ENCODE data around the gene MTG2. TPM values are rescaled to one million over a fixed set of nuclear protein-coding genes. Genes with fewer than 3 reads are reported as not detected.

MTG2 gene
- total RNA-seq, 1 donor from 2014 or later = 45.4 TPM

DNA sequence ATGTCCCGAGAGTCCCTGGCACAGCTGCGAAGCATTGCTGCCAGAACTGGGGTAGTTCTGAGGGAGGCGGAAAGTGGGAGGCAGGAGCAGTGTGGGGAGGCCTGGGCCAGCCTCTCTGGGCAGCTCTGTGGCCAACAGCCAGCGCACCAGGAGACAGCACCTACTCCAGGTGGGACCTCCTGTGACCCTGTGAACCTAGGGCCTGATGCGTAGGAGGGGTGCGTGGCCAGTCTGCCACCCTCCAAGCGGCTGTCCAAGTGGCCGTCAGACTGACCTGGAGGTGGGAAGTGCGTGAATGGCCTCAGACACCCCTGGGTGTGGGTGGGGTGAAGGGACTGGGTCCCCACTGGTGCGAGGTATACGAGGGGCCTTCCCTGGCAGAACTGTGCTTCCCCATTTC, 23.8 kb upstream of the MTG2 start:
- DNase-seq (ENCODE audit: low spot score) = no peak
- H3K4me3 Mint-ChIP-seq = no peak overlapping the region
- H3K4me1 Mint-ChIP-seq (ENCODE audit: low read depth) = peaks cover 12% of the 10 kb centered on the region
- no peak overlapping the region for H3K27ac Mint-ChIP-seq
- peaks cover 2% of the 10 kb centered on the region for H3K9me3 Mint-ChIP-seq
- H3K36me3 Mint-ChIP-seq (ENCODE audit: low read depth) = peaks cover 22% of the 10 kb centered on the region
- peaks cover 2% of the 10 kb centered on the region for H3K27me3 Mint-ChIP-seq (ENCODE audit: insufficient read depth)
- intact Hi-C loops (cut with micrococcal nuclease) = no loop called here

DNA sequence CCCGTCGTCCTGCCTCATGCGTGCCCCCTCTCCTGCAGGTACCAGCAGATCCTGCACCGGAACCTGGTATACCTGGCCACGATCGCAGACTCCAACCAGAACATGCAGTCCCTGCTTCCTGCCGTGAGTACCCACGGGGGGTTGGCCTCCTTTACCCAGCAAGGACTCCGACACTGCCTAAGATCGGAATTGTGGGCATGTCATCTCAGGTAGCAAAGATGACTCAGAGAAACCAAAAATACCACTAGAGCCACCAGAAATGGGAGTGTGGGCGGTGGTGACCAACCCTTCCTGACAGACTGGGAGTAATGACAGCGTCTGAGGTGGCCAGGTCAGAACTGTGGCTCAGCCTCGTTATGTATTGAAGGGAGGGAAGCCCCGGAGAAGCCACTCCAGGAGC, 23.0 kb upstream of the MTG2 start:
- DNase-seq (ENCODE audit: low spot score) = peak; percentile 16
- Mint-ChIP-seq H3K27ac (peak overlapping the region; percentile 84), H3K36me3 (ENCODE audit: low read depth) (peaks cover 18% of the 10 kb centered on the region), H3K9me3 (no peaks in the 10 kb centered on the region), H3K27me3 (ENCODE audit: insufficient read depth) (peaks cover 2% of the 10 kb centered on the region), H3K4me1 (ENCODE audit: low read depth) (peaks cover 12% of the 10 kb centered on the region), H3K4me3 (no peak overlapping the region)
- intact Hi-C loops (cut with micrococcal nuclease) = no loop called here

DNA sequence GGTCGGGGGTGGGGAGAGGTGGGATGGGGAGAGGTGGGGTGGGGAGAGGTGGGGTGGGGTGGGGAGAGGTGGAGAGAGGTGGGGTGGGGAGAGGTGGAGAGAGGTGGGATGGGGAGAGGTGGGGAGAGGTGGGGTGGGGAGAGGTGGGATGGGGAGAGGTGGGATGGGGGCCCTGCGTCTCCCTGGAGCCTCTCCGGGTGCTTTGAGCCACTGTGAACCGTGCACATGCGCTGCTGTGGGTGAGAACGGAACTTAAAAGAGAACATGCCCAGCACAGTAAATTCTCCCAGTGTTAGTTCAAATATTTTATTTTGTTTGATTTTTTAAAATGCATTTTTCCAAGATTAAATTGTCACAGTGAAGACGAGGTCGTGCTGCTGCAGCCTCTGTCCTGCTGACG, 22.6 kb upstream of the MTG2 start:
- no peak overlapping the region for H3K27ac Mint-ChIP-seq
- no peak for DNase-seq (ENCODE audit: low spot score)
- peaks cover 2% of the 10 kb centered on the region for H3K27me3 Mint-ChIP-seq (ENCODE audit: insufficient read depth)

DNA sequence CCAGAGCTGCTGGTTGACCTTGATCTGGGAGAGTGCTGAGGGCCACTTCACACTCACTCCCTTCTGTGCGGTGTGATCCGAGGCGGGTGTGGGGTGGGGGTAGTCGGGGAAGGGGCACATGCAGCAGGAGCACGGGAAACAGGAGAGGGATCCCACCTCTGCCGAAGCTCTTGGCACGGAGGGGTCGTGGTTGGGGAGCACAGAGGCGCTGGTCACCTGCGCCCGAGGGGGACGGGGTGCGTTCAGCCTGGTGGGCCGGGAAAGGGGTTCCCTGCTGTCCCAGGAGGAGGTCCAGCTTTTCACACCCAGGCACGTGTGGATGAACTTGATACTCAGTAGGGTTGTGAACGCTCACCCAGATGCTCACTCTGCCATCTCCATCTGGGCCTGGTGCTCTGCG, 22.0 kb upstream of the MTG2 start:
- H3K36me3 Mint-ChIP-seq (ENCODE audit: low read depth) = peaks cover 17% of the 10 kb centered on the region
- H3K4me3 Mint-ChIP-seq = no peak overlapping the region
- intact Hi-C loops (cut with micrococcal nuclease) = no loop called here
- H3K9me3 Mint-ChIP-seq = no peaks in the 10 kb centered on the region
- no peak for DNase-seq (ENCODE audit: low spot score)
- H3K27ac Mint-ChIP-seq = no peak overlapping the region
- peaks cover 12% of the 10 kb centered on the region for H3K4me1 Mint-ChIP-seq (ENCODE audit: low read depth)
- H3K27me3 Mint-ChIP-seq (ENCODE audit: insufficient read depth) = peaks cover 2% of the 10 kb centered on the region

More for the DNA sequence above, 22.6 kb upstream of the MTG2 start:
- no peaks in the 10 kb centered on the region for H3K9me3 Mint-ChIP-seq
- intact Hi-C loops (cut with micrococcal nuclease) = no loop called here
- H3K36me3 Mint-ChIP-seq (ENCODE audit: low read depth) = peaks cover 18% of the 10 kb centered on the region
- H3K4me3 Mint-ChIP-seq = no peak overlapping the region
- H3K4me1 Mint-ChIP-seq (ENCODE audit: low read depth) = peaks cover 12% of the 10 kb centered on the region

DNA sequence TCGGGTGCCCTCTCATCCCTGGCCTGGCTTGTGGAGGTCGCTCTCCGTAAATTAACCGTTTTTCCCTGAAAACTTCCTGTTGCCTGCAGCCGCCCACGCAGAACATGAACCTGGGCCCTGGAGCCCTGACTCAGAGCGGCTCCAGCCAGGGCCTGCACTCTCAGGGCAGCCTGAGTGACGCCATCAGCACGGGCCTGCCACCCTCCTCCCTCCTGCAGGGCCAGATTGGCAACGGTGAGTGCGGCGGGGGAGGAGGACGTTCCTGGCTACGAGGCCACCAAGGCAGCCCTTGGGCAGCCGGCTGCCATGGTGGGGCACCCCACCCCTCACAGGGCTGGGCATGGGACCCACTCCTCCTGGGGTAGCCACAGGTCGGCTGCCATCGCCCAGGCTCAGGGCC, 21.5 kb upstream of the MTG2 start:
- no peaks in the 10 kb centered on the region for H3K9me3 Mint-ChIP-seq
- no peak for DNase-seq (ENCODE audit: low spot score)
- H3K4me1 Mint-ChIP-seq (ENCODE audit: low read depth) = peaks cover 12% of the 10 kb centered on the region
- no peak overlapping the region for H3K27ac Mint-ChIP-seq
- no peak overlapping the region for H3K4me3 Mint-ChIP-seq
- intact Hi-C loops (cut with micrococcal nuclease) = no loop called here
- peaks cover 2% of the 10 kb centered on the region for H3K27me3 Mint-ChIP-seq (ENCODE audit: insufficient read depth)
- peaks cover 17% of the 10 kb centered on the region for H3K36me3 Mint-ChIP-seq (ENCODE audit: low read depth)

DNA sequence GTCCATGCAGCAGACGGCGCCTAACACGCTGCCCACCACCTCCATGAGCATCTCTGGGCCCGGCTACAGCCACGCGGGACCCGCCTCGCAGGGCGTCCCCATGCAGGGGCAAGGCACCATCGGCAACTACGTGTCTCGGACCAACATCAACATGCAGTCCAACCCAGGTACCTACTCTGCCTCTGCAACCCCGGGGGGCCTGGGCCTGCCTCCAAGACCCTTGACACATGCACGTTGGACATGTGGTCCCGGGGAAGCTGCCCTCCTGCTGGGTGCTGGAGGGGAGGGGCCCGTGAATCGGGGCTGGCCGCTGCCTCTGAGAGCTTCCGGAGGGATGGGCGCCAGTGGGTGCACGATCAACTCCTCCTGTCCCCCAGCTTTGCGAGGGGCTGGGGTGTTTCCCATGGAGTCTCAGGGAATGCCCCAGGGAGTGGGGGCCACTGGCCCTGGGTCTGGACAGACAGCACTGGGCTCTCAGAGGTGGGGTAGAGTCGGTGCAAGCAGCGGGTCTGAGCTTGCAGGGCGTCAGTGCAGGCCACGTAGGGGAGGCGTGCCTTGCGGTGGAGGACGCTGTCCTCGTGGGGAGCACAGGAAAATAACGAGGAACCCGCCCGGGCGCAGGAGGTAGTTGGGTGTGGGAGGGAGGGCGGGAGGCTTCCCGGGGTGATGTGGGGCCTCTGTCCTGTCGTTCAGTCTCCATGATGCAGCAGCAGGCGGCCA, 19.9 kb upstream of the MTG2 start:
- Mint-ChIP-seq H3K27me3 (ENCODE audit: insufficient read depth) (peaks cover 2% of the 10 kb centered on the region), H3K4me3 (no peak overlapping the region), H3K36me3 (ENCODE audit: low read depth) (peaks cover 17% of the 10 kb centered on the region), H3K4me1 (ENCODE audit: low read depth) (peaks cover 12% of the 10 kb centered on the region), H3K27ac (no peak overlapping the region), H3K9me3 (no peaks in the 10 kb centered on the region)
- intact Hi-C loops (cut with micrococcal nuclease) = no loop called here
- no peak for DNase-seq (ENCODE audit: low spot score)

DNA sequence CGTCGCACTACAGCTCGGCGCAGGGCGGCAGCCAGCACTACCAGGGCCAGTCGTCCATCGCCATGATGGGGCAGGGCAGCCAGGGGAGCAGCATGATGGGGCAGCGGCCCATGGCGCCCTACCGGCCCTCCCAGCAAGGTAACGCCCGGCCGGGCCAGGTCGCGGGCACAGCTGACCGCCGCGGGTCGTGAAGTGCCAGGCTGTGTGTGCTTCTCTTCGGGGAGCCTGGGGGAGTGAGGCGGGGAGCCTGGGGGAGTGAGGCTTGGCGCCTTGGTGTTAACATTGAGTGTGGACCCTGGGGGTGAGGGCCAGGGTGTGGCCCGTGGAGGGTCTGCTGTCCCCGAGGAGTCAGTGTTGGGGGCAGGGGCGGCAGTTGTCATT, 19.4 kb upstream of the MTG2 start:
- intact Hi-C loops (cut with micrococcal nuclease) = no loop called here
- no peaks in the 10 kb centered on the region for H3K9me3 Mint-ChIP-seq
- peaks cover 2% of the 10 kb centered on the region for H3K27me3 Mint-ChIP-seq (ENCODE audit: insufficient read depth)
- no peak overlapping the region for H3K4me3 Mint-ChIP-seq
- H3K27ac Mint-ChIP-seq = no peak overlapping the region
- H3K36me3 Mint-ChIP-seq (ENCODE audit: low read depth) = peaks cover 20% of the 10 kb centered on the region
- H3K4me1 Mint-ChIP-seq (ENCODE audit: low read depth) = peaks cover 12% of the 10 kb centered on the region
- no peak for DNase-seq (ENCODE audit: low spot score)

DNA sequence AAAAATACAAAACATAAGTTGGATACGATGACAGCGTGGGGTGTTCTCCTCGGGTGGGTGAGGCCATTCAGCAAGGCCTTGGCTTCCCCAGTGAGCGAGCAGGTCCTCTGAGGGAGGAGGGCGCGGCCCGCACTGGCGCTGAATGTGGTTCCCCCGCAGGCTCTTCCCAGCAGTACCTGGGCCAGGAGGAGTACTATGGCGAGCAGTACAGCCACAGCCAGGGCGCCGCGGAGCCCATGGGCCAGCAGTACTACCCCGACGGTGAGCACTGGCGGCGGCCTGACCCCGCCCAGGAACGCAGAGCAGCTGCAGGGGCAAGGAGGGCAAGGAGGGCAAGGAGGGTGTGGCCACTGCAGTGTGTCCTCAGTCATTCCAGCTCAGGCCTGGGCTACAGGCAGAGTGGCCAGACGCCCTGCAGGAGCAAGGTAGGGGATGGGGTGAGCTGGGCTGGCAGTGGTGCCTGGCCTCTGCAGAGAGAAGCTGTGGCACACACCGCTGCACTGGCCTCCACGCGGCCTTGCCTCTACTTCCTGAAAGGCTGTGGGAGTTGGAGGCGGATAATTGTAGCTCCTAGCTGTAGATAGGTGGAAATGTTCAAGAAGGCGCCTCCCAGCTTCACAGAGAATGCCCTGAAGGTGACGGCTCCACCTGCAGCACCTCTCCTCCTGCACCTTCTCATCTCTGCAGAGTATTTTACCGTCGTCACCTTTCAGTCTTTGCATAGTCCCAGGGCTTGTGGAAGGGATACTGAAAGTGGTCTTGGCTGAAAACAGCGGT, 18.7 kb upstream of the MTG2 start:
- Mint-ChIP-seq H3K4me3 (no peak overlapping the region), H3K27ac (no peak overlapping the region), H3K36me3 (ENCODE audit: low read depth) (peaks cover 18% of the 10 kb centered on the region), H3K27me3 (ENCODE audit: insufficient read depth) (peaks cover 2% of the 10 kb centered on the region), H3K4me1 (ENCODE audit: low read depth) (peaks cover 12% of the 10 kb centered on the region), H3K9me3 (no peaks in the 10 kb centered on the region)
- intact Hi-C loops (cut with micrococcal nuclease) = no loop called here
- DNase-seq (ENCODE audit: low spot score) = no peak

DNA sequence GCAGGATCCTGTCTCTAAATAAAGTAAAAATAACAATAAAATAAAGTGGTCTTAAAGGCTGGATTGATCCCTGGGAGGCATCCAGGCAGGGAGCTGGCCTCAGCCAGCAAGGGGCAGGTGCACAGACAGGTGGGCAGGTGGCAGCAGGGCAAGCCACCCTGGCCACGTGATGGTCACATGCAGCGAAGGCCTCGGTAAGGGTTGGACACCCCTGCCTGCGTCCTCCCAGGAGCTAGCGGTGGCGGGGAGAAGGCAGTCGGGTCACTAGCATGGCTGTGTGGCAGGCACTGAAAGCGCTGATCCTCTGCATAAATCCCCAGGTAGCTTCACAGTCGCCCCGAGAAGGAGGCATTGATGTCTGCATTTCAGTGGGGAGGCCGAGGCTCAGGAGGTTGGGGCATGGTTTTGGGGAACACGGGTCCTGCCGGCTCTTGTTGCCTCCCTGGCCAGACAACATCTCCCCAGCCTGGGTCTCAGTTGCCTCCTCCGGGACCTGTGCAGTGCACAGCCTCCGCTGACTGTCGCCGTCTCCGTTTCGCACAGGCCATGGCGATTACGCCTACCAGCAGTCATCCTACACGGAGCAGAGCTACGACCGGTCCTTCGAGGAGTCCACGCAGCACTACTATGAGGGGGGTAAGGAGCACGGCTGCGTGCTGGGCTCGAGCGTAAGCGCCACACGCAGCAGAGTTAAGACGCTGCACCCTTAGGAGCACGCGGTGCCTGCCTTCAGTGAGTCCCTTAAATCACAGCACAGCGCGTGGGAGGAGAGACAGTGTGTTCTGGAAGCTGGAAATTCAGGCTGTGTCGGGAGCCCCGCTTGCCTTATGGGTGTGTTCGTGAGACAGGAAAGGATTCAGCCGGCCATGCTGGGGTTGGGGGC, 17.7 kb upstream of the MTG2 start:
- DNase-seq (ENCODE audit: low spot score) = no peak
- Mint-ChIP-seq H3K9me3 (no peaks in the 10 kb centered on the region), H3K36me3 (ENCODE audit: low read depth) (peaks cover 14% of the 10 kb centered on the region), H3K27ac (no peak overlapping the region), H3K4me3 (no peak overlapping the region), H3K27me3 (ENCODE audit: insufficient read depth) (no peaks in the 10 kb centered on the region), H3K4me1 (ENCODE audit: low read depth) (peaks cover 5% of the 10 kb centered on the region)
- intact Hi-C loops (cut with micrococcal nuclease) = no loop called here

DNA sequence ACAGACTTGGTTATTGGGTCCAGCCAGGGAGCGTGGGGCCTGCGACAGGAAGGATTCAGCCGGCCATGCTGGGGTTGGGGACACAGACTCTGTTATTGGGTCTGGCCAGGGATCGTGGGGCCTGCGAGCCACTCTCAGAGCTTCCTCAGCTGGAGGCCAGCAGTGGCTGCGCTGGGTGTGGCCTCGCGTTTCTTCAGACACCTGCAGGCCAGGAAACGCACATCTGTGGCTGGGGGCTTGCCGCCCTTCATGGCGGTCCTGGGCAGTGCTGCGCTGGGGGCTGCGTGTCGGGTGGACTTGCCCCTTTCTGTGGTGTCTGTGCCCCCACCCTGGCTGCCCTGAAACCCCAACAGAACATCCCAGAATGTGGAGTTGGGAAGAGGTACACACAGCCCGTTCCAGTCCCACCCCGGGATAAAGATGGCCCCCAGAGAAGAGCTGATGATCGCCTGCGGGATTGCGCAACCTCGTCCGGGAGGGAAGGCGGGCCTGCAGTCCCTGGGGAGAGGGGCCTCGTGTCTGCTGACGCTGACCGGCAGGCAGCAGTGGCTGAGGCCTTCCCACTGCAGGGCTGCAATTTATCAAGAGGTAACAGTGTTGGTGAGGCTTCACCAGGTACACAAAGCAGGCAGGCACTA, 16.9 kb upstream of the MTG2 start:
- Mint-ChIP-seq H3K36me3 (ENCODE audit: low read depth) (peaks cover 14% of the 10 kb centered on the region), H3K4me3 (no peak overlapping the region), H3K27me3 (ENCODE audit: insufficient read depth) (no peaks in the 10 kb centered on the region), H3K4me1 (ENCODE audit: low read depth) (no peaks in the 10 kb centered on the region), H3K9me3 (no peaks in the 10 kb centered on the region), H3K27ac (no peak overlapping the region)
- DNase-seq (ENCODE audit: low spot score) = no peak
- intact Hi-C loops (cut with micrococcal nuclease) = no loop called here

DNA sequence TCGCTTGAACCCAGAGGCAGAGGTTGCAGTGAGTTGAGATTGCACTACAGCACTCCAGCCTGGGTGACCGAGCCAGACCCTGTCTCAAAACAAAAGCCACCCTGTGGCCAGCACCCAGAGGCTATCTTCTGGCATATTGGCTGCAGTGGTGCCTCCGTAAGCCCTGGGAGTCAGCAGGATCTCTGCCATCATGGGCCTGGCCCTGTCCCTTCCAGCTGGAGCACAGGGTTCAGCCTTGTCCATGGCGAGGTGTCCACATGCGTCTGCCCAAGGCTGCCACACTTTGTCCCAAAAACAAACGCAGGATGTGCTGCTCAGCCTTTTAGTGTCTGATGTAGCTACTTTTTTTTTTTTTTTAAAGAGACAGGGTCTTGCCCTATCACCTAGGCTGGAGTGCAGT, 15.4 kb upstream of the MTG2 start:
- Mint-ChIP-seq H3K27ac (no peak overlapping the region), H3K27me3 (ENCODE audit: insufficient read depth) (no peaks in the 10 kb centered on the region), H3K36me3 (ENCODE audit: low read depth) (peaks cover 15% of the 10 kb centered on the region), H3K4me3 (no peak overlapping the region), H3K9me3 (no peaks in the 10 kb centered on the region), H3K4me1 (ENCODE audit: low read depth) (no peaks in the 10 kb centered on the region)
- no peak for DNase-seq (ENCODE audit: low spot score)
- intact Hi-C loops (cut with micrococcal nuclease) = no loop called here

DNA sequence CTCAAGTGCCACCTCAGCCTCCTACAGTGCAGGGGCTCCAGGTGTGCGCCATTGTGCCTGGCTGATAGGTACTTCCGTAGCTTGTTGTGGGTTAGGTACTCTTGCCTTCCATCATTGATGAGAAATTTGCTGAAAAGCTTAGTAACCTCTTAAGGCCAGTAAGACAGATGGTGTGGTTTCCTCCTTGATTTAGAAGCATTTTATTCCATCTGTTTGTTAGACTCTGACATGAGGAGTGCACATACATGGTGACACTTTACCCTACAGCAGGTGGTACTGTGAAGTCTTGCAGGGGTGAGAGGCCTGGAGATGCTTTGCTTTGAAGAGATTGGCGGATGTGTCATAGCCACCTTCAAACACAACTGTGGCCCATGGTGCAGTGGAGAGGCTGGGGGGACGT, 14.8 kb upstream of the MTG2 start:
- Mint-ChIP-seq H3K27me3 (ENCODE audit: insufficient read depth) (no peaks in the 10 kb centered on the region), H3K27ac (no peak overlapping the region), H3K9me3 (no peaks in the 10 kb centered on the region), H3K36me3 (ENCODE audit: low read depth) (peaks cover 15% of the 10 kb centered on the region), H3K4me1 (ENCODE audit: low read depth) (no peaks in the 10 kb centered on the region), H3K4me3 (no peak overlapping the region)
- intact Hi-C loops (cut with micrococcal nuclease) = no loop called here
- no peak for DNase-seq (ENCODE audit: low spot score)
